Measurements from ENCODE around the gene C20orf144.
A peak's percentile ranks its signal among the peaks of the same experiment; 100 is the strongest.
"Not testable (repeated sequence)": the region's sequence is repeated elsewhere in the genome, so short reads cannot be mapped to it uniquely, and the experiment has no call there.

DNA sequence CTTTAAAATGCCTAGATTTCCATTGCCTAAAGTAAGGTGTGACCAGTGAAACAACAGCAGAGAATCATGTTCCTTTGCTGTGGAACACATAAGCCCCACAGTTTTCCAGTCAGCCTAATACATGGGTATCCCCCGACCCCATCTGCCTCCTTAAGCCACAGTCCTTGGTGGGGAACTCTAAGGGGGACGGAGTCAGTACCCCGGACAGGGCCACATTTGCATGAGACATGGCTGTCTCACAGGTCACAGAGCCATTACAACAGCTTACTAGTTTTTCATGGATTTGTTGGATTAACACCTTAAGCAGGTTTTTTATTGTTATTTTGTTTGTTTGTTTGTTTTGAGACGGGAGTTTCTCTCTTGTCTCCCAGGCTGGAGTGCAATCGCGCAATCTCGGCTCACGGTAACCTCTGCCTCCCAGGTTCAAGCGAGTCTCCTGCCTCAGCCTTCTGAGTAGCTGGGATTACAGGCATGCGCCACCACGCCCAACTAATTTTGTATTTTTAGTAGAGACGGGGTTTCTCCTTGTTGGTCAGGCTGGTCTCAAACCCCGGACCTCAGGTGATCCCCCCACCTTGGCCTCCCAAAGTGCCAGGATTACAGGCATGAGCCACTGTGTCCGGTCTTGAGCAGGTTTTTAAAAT lies 15.0 kb upstream of the C20orf144 start:
- TF ChIP-seq, protein P1, sequence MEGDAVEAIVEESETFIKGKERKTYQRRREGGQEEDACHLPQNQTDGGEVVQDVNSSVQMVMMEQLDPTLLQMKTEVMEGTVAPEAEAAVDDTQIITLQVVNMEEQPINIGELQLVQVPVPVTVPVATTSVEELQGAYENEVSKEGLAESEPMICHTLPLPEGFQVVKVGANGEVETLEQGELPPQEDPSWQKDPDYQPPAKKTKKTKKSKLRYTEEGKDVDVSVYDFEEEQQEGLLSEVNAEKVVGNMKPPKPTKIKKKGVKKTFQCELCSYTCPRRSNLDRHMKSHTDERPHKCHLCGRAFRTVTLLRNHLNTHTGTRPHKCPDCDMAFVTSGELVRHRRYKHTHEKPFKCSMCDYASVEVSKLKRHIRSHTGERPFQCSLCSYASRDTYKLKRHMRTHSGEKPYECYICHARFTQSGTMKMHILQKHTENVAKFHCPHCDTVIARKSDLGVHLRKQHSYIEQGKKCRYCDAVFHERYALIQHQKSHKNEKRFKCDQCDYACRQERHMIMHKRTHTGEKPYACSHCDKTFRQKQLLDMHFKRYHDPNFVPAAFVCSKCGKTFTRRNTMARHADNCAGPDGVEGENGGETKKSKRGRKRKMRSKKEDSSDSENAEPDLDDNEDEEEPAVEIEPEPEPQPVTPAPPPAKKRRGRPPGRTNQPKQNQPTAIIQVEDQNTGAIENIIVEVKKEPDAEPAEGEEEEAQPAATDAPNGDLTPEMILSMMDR (IDR thresholded peaks at IDR 0.05): peak in 1 of 7 experiments; percentile 7
- not testable (repeated sequence) for TF ChIP-seq POLR2A (IDR thresholded peaks at IDR 0.05)

Data from body of pancreas (tissue), 4 donors.